Measurements from ENCODE around the gene SLC7A6. TPM values are rescaled to one million over a fixed set of nuclear protein-coding genes. Genes with fewer than 3 reads are reported as not detected.

The SLC7A6 gene
- total and polyA plus RNA-seq, 2 of the 8 experiments (the other 6 are each of a cell fraction or from before 2014, with no cell fraction given): 28.0 to 37.8 TPM

- H3K4me2 ChIP-seq (ENCODE audit: insufficient read depth in 1 of 2, low read depth in 2 of 2, low read length in 2 of 2): no peak overlapping the region
- H3K4me3 ChIP-seq (ENCODE audit: extremely low read depth in 1 of 4, insufficient read depth in 2 of 4, low read depth in 3 of 4, low read length in 4 of 4): no peak overlapping the region
- no peak overlapping the region for H3K56ac ChIP-seq (replicated peaks; ENCODE audit: insufficient read length, low read depth, low read length)
- H3K79me2 ChIP-seq (ENCODE audit: control insufficient read depth in 1 of 2, insufficient read depth in 2 of 2, low read length in 2 of 2): no peaks in the 10 kb centered on the region
- H2AK5ac ChIP-seq (ENCODE audit: low read depth, low read length): no peak overlapping the region
- no peak overlapping the region for H4K8ac ChIP-seq (ENCODE audit: extremely low read depth, insufficient read depth, low read length)
- CTCF ChIA-PET (ENCODE audit: partially characterized antibody): interaction anchor here (1.0 to 2.9 kb wide), 5 partner anchors 12 to 82 kb away, joined by 4 to 10 read pairs (median 6); partner anchors contain the start of gene SLC7A6
- peaks cover 2% of the 10 kb centered on the region; the same call in 1 of the 2 replicates for H3K79me1 ChIP-seq (ENCODE audit: low read depth, low read length)
- H3K36me3 ChIP-seq (ENCODE audit: control insufficient read depth in 2 of 4, insufficient read depth in 4 of 4, low read length in 3 of 4): peaks cover 17 to 49% (median 26%) of the 10 kb centered on the region in 4 experiments
- no peak overlapping the region for H3K23ac ChIP-seq (ENCODE audit: insufficient read length)
- H4K5ac ChIP-seq (ENCODE audit: insufficient read length, low read depth, low read length): no peak overlapping the region
- H3K23me2 ChIP-seq (ENCODE audit: low read depth, low read length): no peaks in the 10 kb centered on the region; the same call in 1 of the 2 replicates
- no peak overlapping the region for H4K91ac ChIP-seq (replicated peaks; ENCODE audit: insufficient read length, low read length)
- no peaks in the 10 kb centered on the region for H3K4me1 ChIP-seq (replicated peaks in 1 of 4; ENCODE audit: control insufficient read depth in 3 of 4, insufficient read depth in 4 of 4, low read length in 3 of 4)
- no peak overlapping the region for H2AFZ ChIP-seq (ENCODE audit: low read length)
- no peak overlapping the region for H3K27ac ChIP-seq (ENCODE audit: low read depth, low read length)
- H3K9me3 ChIP-seq (ENCODE audit: insufficient read depth in 2 of 2, low read depth in 1 of 2, low read length in 1 of 2): no peaks in the 10 kb centered on the region
- no peak overlapping the region for H3K4ac ChIP-seq (replicated peaks; ENCODE audit: insufficient read length, low read depth, low read length)
- no peak overlapping the region for H2BK120ac ChIP-seq (replicated peaks; ENCODE audit: low read depth, low read length)
- no peak overlapping the region for H2BK20ac ChIP-seq (ENCODE audit: low read length)
- H2BK15ac ChIP-seq (ENCODE audit: low read length): no peak overlapping the region
- no peaks in the 10 kb centered on the region; a peak in 1 of 7 replicates for H3K27me3 ChIP-seq (replicated peaks in 1 of 4; ENCODE audit: control insufficient read depth in 3 of 4, extremely low read depth in 1 of 4, insufficient read depth in 3 of 4, low read length in 3 of 4)
- no peak overlapping the region for H2BK12ac ChIP-seq (ENCODE audit: low read depth, low read length)
- H3K18ac ChIP-seq (ENCODE audit: extremely low read depth, low read length): no peak overlapping the region
- FAIRE-seq (no peak), DNase-seq (ENCODE audit: low read depth in 1 of 2, low spot score in 2 of 2) (no peak)
- WGBS, 2 experiments (ENCODE audit: extremely low coverage in 1 of 2, insufficient coverage in 1 of 2, insufficient read length in 1 of 2, insufficient replicate concordance in 2 of 2, low coverage in 1 of 2, low lambda C conversion rate in 2 of 2, missing lambda C conversion rate in 1 of 2): 93% methylated on average over 7 of the region's 7 CpGs; no CpG with 5 or more reads in 1 of the 2 experiments
- H4K20me1 ChIP-seq (replicated peaks in 1 of 2; ENCODE audit: control insufficient read depth in 1 of 2, insufficient read depth in 2 of 2, low read length in 2 of 2): peaks cover 1 to 2% of the 10 kb centered on the region in 2 experiments
- POLR2A ChIA-PET (ENCODE audit: partially characterized antibody): no interaction called here
- H3K9ac ChIP-seq (replicated peaks in 1 of 4; ENCODE audit: extremely low read depth in 1 of 4, low read depth in 3 of 4, low read length in 3 of 4): no peak overlapping the region
- no peak overlapping the region for H2BK5ac ChIP-seq (ENCODE audit: low read depth, low read length)
- H3K14ac ChIP-seq (ENCODE audit: insufficient read length): no peak overlapping the region
- TF ChIP-seq SP1 (IDR thresholded peaks at IDR 0.05; ENCODE audit: low read depth, low read length): no peak
- TF ChIP-seq BCL11A (IDR thresholded peaks at IDR 0.05; ENCODE audit: low read depth in 2 of 2, low read length in 2 of 2): no peak
- no peak for TF ChIP-seq SIN3A (conservative IDR thresholded peaks at IDR 0.05 in 1 of 2, IDR thresholded peaks at IDR 0.05 in 1 of 2; ENCODE audit: low read depth in 1 of 2, low read length in 2 of 2)
- TF ChIP-seq, protein P1, sequence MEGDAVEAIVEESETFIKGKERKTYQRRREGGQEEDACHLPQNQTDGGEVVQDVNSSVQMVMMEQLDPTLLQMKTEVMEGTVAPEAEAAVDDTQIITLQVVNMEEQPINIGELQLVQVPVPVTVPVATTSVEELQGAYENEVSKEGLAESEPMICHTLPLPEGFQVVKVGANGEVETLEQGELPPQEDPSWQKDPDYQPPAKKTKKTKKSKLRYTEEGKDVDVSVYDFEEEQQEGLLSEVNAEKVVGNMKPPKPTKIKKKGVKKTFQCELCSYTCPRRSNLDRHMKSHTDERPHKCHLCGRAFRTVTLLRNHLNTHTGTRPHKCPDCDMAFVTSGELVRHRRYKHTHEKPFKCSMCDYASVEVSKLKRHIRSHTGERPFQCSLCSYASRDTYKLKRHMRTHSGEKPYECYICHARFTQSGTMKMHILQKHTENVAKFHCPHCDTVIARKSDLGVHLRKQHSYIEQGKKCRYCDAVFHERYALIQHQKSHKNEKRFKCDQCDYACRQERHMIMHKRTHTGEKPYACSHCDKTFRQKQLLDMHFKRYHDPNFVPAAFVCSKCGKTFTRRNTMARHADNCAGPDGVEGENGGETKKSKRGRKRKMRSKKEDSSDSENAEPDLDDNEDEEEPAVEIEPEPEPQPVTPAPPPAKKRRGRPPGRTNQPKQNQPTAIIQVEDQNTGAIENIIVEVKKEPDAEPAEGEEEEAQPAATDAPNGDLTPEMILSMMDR (IDR thresholded peaks at IDR 0.05; ENCODE audit: control extremely low read depth in 1 of 3, insufficient read depth in 1 of 3, low read depth in 1 of 3, low read length in 3 of 3): no peak
- no peak for TF ChIP-seq SIX5 (IDR thresholded peaks at IDR 0.05; ENCODE audit: low read depth, low read length)
- TF ChIP-seq CEBPB (IDR thresholded peaks at IDR 0.05; ENCODE audit: low read depth, low read length): no peak
- TF ChIP-seq SP4 (IDR thresholded peaks at IDR 0.05; ENCODE audit: low read length): no peak
- TF ChIP-seq GABPA (IDR thresholded peaks at IDR 0.05; ENCODE audit: borderline replicate concordance, insufficient read depth, low read length): no peak
- no peak for TF ChIP-seq EGR1 (IDR thresholded peaks at IDR 0.05; ENCODE audit: borderline replicate concordance, low read depth, low read length)
- TF ChIP-seq BACH1 (IDR thresholded peaks at IDR 0.05; ENCODE audit: low read length): no peak
- no peak for TF ChIP-seq CTBP2 (IDR thresholded peaks at IDR 0.05; ENCODE audit: borderline replicate concordance, insufficient read depth, insufficient read length, low read length)
- TF ChIP-seq ASH2L (IDR thresholded peaks at IDR 0.05; ENCODE audit: low read length): no peak
- no peak for TF ChIP-seq CREB1 (IDR thresholded peaks at IDR 0.05)
These were observed 78.8 kb downstream of the SLC7A6 start for GRCh38 chr16:68343137-68343536.
